Activated CD4-positive, alpha-beta T cell treated with anti-CD3 and anti-CD28 coated beads for 24 hours (primary cell): ENCODE data around the gene OTOF.

ENCODE experiments used
- DNase-seq, 2 donors: peaks; one replicate each; pipeline ENCODE4 v3.0.0-alpha.2; 2020; ENCODE audit warnings: low read depth in 2 of 2

The OTOF gene

GRCh38 chr2:26453421-26454329 lies 24.2 kb downstream of the OTOF start:
- no peak for DNase-seq

DNA sequence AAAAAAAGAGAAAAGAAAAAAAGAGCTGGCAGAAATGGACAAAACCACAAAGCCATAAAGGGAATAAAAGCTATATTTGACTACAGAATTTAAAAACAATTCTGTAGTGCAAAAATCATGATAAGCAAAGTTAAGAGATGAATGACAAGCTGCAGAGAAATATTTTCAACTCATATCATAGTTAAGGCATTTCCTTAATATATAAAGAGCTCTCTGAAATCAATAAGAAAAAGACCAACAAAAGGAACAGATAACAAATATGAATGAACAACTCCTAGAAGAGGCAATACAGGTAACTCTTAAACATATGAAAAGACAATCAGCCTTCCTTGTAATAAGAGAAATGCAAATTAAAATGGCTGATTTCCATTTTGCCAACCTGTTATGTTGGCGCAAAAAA lies 26.2 kb downstream of the OTOF start:
- DNase-seq: no peak

DNA sequence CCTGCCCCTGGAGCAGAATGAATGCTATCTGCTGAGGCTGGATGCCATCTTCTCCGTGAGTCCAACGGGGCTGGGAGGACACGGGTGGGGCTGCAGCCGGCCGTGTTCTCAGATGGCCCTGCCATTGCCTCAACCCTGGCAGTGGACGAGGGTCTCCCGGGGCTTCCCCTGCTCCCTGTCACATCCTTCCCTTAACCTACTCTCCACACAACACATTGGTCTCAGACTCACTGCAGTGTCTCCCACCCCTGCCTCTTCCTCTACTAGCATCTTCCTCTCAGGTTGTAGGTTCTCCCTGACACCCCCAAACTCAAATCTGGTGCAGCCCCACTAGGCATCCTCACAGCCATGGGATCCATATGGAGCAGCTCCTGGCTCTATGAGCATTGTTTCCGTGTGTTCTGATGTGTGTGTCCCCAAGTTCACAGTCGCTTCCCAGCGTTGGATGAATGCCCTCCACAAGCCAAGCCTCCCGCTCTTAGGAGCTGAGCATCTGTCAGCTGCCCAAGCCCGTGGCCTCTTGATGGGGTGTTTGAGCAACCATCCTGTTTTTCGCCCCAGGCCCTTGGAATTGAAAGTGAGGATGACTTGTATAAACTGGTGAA lies 27.8 kb downstream of the OTOF start:
- no peak for DNase-seq

DNA sequence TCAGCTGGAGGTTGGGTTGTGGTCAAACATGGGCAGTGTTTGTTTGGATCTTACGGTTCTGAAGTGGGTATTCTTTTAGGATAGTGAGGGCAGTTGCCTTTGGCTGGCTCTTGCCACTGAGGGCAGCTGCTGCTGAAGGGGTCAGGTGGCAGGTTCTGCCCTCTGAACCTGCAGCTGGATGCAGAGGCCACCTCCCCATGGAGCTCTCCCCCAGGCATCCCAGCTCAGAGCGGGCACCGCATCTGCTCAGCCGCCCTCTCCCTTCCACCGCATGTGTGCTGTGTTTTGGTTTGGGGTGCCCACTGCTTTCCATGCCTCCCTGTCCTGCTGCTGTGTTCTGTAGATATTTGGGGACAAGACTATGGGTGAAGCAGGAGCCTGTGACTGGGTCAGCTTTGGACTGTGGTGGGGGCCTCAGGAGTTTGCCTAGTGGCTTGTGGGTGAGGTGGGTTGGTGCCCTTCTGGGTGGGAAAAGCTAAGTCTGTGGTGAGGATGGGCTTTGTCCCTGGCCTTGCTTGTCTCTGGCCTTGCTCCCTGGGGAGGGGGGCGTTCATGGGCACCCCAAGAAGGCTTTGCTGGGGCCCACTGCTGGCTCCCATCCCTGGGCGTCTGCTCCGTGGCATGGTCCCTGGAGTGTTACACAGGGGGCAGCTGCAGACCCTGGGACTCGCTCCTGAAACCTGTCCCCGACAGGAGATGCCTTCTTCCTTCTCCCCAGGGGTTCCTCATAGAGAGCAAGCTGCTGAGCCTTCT lies 28.5 kb downstream of the OTOF start:
- DNase-seq: no peak

DNA sequence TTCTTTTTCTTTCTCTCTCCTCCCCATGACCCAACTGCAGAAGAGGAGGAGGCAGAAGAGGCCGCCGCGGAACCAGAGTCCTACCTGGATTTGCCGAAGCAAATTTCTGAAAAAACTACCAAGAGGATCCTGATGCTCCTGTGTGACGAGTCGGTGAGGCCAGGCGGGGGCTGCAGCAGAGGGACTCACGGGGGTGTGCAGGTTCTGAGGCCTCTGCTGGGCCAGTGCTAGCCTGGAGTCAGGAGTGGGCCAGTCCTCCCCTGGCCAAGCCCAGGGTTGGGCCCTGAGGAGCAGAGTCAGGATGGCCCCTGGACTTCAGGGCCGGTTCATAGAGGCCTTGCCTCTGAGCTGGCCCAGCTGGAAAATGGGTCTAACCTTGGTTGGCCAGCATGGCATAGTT lies 29.3 kb downstream of the OTOF start:
- DNase-seq: no peak

DNA sequence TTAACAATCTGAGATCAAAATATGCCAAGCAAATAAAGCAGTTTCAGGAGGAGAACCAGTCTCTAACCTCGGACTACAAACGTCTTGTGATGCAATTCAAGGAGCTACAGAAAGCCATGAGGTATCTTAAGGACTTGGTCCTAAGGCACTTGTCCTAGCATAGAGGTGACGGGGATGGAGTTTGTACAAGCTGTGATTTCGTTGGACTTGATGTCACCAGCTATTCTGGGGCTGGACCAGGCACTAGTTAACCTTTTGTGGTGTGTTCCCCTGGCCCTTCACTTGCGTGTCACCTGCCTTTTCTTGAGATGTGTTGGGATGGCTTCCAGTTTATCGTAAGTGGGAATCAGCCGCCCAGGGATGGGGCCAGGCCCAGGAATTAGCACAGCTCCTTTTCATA lies 33.7 kb downstream of the OTOF start:
- no peak for DNase-seq

GRCh38 chr2:26442707-26443106 lies 35.2 kb downstream of the OTOF start:
- DNase-seq: no peak

DNA sequence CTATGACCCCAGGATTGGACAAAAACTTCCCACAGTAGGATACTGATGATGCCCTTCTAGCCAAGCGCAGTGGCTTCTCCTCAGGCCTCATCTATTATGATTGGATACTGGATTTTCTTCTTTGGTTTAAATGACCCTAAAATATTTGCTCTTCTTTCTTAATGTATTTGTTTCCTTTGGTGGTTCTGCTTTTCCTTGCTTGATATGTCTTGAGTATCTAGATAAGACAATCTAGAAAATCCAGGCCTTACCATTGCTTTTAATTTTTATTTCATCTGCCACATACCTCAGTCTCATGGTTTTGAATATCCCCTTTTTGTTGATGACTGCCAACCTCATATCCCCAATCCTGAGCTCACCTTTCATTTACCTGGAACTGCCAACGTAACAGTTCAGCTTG lies 35.6 kb downstream of the OTOF start:
- DNase-seq: no peak

GRCh38 chr2:26438926-26439325 lies 39.0 kb downstream of the OTOF start:
- DNase-seq: no peak

- no peak for DNase-seq
Observed at GRCh38 chr2:26438526-26438925, 39.4 kb downstream of the OTOF start.

GRCh38 chr2:26435106-26435505 lies 42.8 kb downstream of the OTOF start:
- no peak for DNase-seq

DNA sequence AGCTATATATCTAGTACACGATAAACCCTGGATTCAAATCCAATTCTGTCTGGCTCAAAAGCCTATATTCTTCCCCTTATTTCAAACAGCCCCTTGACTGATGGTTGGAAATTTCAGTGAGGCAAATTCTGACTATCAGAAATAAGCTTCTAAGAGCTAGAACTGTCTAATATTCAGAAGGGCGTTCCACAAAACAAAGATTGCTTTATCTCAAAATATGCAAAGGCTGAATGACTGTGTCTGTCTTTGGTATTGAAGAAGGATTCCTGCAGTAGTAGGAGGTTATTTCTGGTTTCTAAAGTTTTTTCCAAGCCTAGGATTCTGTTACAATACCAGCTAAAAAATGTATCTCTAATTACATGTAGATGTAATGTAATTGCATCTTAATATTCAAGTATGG lies 45.1 kb downstream of the OTOF start:
- no peak for DNase-seq

- no peak for DNase-seq
Observed at GRCh38 chr2:26432363-26432762, 45.6 kb downstream of the OTOF start.

DNA sequence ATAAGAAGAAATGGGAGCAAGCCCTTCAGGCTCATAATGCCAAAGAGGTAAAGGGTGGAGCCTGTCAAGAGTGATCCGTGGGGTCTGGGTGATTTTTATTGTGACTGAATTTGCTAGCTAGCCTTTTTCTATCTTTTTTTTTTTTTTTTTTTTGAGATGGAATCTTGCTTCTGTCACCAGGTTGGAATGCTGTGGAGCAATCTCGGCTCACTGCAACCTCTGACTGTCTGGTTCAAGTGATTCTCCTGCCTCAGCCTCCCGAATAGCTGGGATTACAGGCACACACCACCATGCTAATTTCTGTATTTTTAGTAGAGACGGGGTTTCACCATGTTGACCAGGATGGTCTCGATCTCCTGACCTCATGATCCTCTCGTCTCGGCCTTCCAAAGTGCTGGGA lies 47.1 kb downstream of the OTOF start:
- DNase-seq: no peak

DNA sequence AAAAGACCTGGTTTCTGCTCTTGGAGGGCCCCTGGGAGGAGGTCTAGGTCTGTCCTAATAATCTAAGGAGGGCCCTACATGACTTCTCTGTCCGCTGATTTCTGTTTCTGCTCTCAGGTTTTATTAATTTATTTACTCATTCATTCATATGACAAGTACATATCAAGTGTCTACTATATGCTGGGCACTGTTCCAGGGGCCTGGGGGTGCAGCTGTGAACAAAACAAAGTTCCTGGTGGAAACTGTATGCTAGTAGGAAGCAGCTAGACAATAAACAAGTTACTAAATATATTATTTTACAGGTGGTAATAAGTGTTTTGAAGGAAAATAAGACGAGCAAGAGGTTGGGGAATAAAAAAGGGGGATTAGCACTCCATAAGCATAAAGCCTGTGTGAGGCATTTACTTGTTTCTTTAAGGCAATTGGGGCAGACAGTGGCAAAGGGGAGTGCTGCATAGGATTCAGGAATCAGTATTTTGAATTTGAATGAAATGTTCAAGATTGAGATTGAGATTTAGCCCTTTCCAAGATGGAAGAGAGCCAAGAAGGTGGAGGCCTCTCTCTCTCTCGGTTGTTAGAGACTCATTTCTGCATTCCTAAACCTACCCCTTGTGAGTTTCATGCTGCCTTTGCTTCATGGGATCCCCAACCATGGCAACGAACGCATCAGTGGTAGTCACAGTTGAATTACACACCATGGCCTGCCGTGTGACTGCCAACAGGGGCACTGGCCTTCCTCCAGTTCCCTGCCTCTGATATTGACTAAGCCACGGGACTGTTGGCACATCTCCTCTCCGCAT lies 47.9 kb downstream of the OTOF start:
- no peak for DNase-seq

GRCh38 chr2:26428846-26429245 lies 49.1 kb downstream of the OTOF start:
- DNase-seq: no peak

GRCh38 chr2:26424221-26424620 lies 53.7 kb downstream of the OTOF start:
- DNase-seq: no peak

- no peak for DNase-seq
Observed at GRCh38 chr2:26423750-26424149, 54.2 kb downstream of the OTOF start.

GRCh38 chr2:26422947-26423629 lies 54.8 kb downstream of the OTOF start:
- DNase-seq: no peak

DNA sequence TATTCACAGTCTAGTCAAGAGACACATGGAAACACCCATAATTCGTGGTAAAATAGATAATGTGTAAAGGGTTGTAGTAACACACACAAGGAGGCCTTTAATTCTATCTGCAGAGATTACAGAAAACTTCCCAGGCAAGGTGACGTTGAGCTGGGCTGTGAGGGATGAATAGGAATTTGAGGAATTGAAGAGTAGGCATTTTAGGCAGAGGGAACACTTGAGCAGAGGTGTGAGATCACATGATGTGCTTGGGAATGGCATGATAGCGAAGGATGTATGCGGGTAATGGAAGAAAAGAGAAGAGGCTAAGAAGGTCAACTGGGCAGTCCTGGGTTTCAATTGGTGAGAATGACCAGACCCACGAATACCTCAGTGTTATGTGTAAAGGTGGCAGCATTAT lies 56.0 kb downstream of the OTOF start:
- no peak for DNase-seq

DNA sequence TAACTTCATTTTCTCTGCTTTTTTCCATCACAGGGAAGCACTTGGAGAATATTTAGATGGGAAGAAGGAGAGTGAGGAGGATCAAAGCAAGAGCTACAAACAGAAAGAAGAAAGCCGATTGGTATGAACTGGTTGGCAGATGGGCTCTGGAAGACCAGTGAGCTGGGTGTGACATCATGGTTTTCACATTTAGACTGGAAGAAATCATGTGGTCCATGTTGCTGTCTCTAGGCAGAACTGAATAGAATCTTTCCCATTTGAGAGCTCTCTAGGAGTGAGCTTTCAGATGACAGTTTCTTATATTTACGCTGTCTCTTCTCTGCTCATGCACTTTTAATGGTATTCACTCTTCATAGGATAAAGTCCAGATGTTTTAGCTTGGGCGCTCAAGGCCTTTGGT lies 63.6 kb downstream of the OTOF start:
- no peak for DNase-seq
